ENCODE data around the gene KRTAP22-1. TPM values are rescaled to one million over a fixed set of nuclear protein-coding genes. Genes with fewer than 3 reads are reported as not detected.

Gene KRTAP22-1
- total and polyA plus RNA-seq, 12 donors: not detected

DNA sequence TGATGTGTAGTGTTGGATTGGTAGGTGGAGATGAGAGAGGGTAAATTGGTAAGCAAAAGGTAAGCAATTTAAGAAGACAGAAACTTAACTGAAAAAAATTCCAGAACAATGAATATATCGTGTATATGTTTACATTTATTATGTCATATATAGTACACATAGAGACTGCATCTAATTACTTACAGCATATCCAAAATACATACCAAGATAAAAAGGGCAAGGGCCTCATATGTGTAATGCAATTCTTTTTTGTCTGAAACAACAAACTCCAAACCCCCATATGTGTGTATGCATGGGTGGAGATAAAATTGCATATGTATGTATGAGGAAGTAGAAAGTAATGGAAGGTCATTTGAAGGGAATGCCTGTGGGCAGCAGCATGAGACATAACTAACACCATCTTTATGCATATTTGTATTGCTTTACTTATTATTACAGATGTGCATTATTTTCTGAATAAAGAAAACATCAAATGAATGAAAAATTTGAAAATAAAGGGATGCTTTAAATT lies 46.1 kb downstream of the KRTAP22-1 start:
- intact Hi-C loops (cut with DNase I): no loop called here
- no peak for TF ChIP-seq POLR2A (IDR thresholded peaks at IDR 0.05)
- TF ChIP-seq, protein P1, sequence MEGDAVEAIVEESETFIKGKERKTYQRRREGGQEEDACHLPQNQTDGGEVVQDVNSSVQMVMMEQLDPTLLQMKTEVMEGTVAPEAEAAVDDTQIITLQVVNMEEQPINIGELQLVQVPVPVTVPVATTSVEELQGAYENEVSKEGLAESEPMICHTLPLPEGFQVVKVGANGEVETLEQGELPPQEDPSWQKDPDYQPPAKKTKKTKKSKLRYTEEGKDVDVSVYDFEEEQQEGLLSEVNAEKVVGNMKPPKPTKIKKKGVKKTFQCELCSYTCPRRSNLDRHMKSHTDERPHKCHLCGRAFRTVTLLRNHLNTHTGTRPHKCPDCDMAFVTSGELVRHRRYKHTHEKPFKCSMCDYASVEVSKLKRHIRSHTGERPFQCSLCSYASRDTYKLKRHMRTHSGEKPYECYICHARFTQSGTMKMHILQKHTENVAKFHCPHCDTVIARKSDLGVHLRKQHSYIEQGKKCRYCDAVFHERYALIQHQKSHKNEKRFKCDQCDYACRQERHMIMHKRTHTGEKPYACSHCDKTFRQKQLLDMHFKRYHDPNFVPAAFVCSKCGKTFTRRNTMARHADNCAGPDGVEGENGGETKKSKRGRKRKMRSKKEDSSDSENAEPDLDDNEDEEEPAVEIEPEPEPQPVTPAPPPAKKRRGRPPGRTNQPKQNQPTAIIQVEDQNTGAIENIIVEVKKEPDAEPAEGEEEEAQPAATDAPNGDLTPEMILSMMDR (IDR thresholded peaks at IDR 0.05): no peak
- Histone ChIP-seq H3K9me3 (replicated peaks in 1 of 3) (no peaks in the 10 kb centered on the region), H3K27me3 (no peaks in the 10 kb centered on the region), H3K27ac (no peak overlapping the region), H3K4me1 (replicated peaks in 1 of 2) (no peaks in the 10 kb centered on the region), H3K36me3 (replicated peaks in 1 of 2) (no peaks in the 10 kb centered on the region), H3K4me3 (no peak overlapping the region)
- DNase-seq: no peak
- 57 to 84% (median 65%) methylated on average over 1 of the region's 1 CpG for WGBS, 4 donors

Small RNA genes lying within 50 kb of the gene (small RNA-seq; reads per million reads assigned to genes)
- gene KRTAP20-1: 0 reads per million in 2 donors
- gene KRTAP20-3: 0 reads per million in 2 donors
- gene KRTAP20-4: 0 reads per million in 2 donors
- 0 reads per million in 2 donors for gene KRTAP22-1
- gene KRTAP22-2: 0 reads per million in 2 donors

Other genes starting within 250 kb of the KRTAP22-1 start
- gene KRTAP13-2, start 228.8 kb upstream of the KRTAP22-1 start, total RNA-seq: under 1 TPM in 1 of 9 donors, not detected in 8; 0.41 TPM
- gene KRTAP13-2, start 228.8 kb upstream of the KRTAP22-1 start, polyA plus RNA-seq: not detected
- gene KRTAP13-1, start 205.1 kb upstream of the KRTAP22-1 start, total RNA-seq: not detected
- gene KRTAP13-1, start 205.1 kb upstream of the KRTAP22-1 start, polyA plus RNA-seq: not detected
- not detected for gene KRTAP13-3, start 175.2 kb upstream of the KRTAP22-1 start, total RNA-seq
- not detected for gene KRTAP13-3, start 175.2 kb upstream of the KRTAP22-1 start, polyA plus RNA-seq
- gene KRTAP13-4, start 170.9 kb upstream of the KRTAP22-1 start, total RNA-seq: not detected
- gene KRTAP13-4, start 170.9 kb upstream of the KRTAP22-1 start, polyA plus RNA-seq: not detected
- gene KRTAP15-1, start 160.8 kb upstream of the KRTAP22-1 start, total RNA-seq: not detected
- not detected for gene KRTAP15-1, start 160.8 kb upstream of the KRTAP22-1 start, polyA plus RNA-seq
- gene KRTAP19-1, start 120.7 kb upstream of the KRTAP22-1 start, total RNA-seq: not detected
- not detected for gene KRTAP19-1, start 120.7 kb upstream of the KRTAP22-1 start, polyA plus RNA-seq
- not detected for gene KRTAP19-2, start 113.7 kb upstream of the KRTAP22-1 start, total RNA-seq
- gene KRTAP19-2, start 113.7 kb upstream of the KRTAP22-1 start, polyA plus RNA-seq: not detected
- gene KRTAP19-3, start 109.1 kb upstream of the KRTAP22-1 start, total RNA-seq: not detected
- gene KRTAP19-3, start 109.1 kb upstream of the KRTAP22-1 start, polyA plus RNA-seq: not detected
- gene KRTAP19-4, start 103.9 kb upstream of the KRTAP22-1 start, total RNA-seq: not detected
- not detected for gene KRTAP19-4, start 103.9 kb upstream of the KRTAP22-1 start, polyA plus RNA-seq
- not detected for gene KRTAP19-5, start 98.9 kb upstream of the KRTAP22-1 start, total RNA-seq
- gene KRTAP19-5, start 98.9 kb upstream of the KRTAP22-1 start, polyA plus RNA-seq: not detected
- not detected for gene KRTAP19-6, start 59.2 kb upstream of the KRTAP22-1 start, total RNA-seq
- not detected for gene KRTAP19-6, start 59.2 kb upstream of the KRTAP22-1 start, polyA plus RNA-seq
- gene KRTAP19-7, start 39.8 kb upstream of the KRTAP22-1 start, total RNA-seq: not detected
- not detected for gene KRTAP19-7, start 39.8 kb upstream of the KRTAP22-1 start, polyA plus RNA-seq
- gene KRTAP22-2, start 10.7 kb upstream of the KRTAP22-1 start, total RNA-seq: not detected
- gene KRTAP22-2, start 10.7 kb upstream of the KRTAP22-1 start, polyA plus RNA-seq: not detected
- gene KRTAP6-3, start 8.6 kb upstream of the KRTAP22-1 start, total RNA-seq: not detected
- gene KRTAP6-3, start 8.6 kb upstream of the KRTAP22-1 start, polyA plus RNA-seq: not detected
- gene KRTAP6-2, start 2.2 kb upstream of the KRTAP22-1 start, total RNA-seq: not detected
- not detected for gene KRTAP6-2, start 2.2 kb upstream of the KRTAP22-1 start, polyA plus RNA-seq
- not detected for gene KRTAP6-1, start 12.8 kb downstream of the KRTAP22-1 start, total RNA-seq
- gene KRTAP6-1, start 12.8 kb downstream of the KRTAP22-1 start, polyA plus RNA-seq: not detected
- not detected for gene KRTAP20-1, start 15.3 kb downstream of the KRTAP22-1 start, total RNA-seq
- not detected for gene KRTAP20-1, start 15.3 kb downstream of the KRTAP22-1 start, polyA plus RNA-seq
- gene KRTAP20-4, start 19.5 kb downstream of the KRTAP22-1 start, total RNA-seq: not detected
- gene KRTAP20-4, start 19.5 kb downstream of the KRTAP22-1 start, polyA plus RNA-seq: not detected
- gene KRTAP20-2, start 34.1 kb downstream of the KRTAP22-1 start, total RNA-seq: not detected
- gene KRTAP20-2, start 34.1 kb downstream of the KRTAP22-1 start, polyA plus RNA-seq: not detected
- not detected for gene KRTAP20-3, start 41.8 kb downstream of the KRTAP22-1 start, total RNA-seq
- not detected for gene KRTAP20-3, start 41.8 kb downstream of the KRTAP22-1 start, polyA plus RNA-seq
- not detected for gene KRTAP21-3, start 117.7 kb downstream of the KRTAP22-1 start, total RNA-seq
- gene KRTAP21-3, start 117.7 kb downstream of the KRTAP22-1 start, polyA plus RNA-seq: not detected
- gene KRTAP21-2, start 146.2 kb downstream of the KRTAP22-1 start, total RNA-seq: not detected
- not detected for gene KRTAP21-2, start 146.2 kb downstream of the KRTAP22-1 start, polyA plus RNA-seq
- gene KRTAP21-1, start 154.3 kb downstream of the KRTAP22-1 start, total RNA-seq: not detected
- not detected for gene KRTAP21-1, start 154.3 kb downstream of the KRTAP22-1 start, polyA plus RNA-seq
- gene KRTAP8-1, start 212.2 kb downstream of the KRTAP22-1 start, total RNA-seq: not detected
- gene KRTAP8-1, start 212.2 kb downstream of the KRTAP22-1 start, polyA plus RNA-seq: not detected
- not detected for gene KRTAP7-1, start 228.7 kb downstream of the KRTAP22-1 start, total RNA-seq
- not detected for gene KRTAP7-1, start 228.7 kb downstream of the KRTAP22-1 start, polyA plus RNA-seq

Measured in adrenal gland (tissue), 12 donors.